Activated T-helper 17 cell treated with anti-CD3 and anti-CD28 coated beads, Interleukin-2, amount 50 U/mL, for 72 hours (primary cell): ENCODE measurements around the gene GAS6. TPM values are rescaled to one million over a fixed set of nuclear protein-coding genes. Genes with fewer than 3 reads are reported as not detected.
A peak's percentile ranks its signal among the peaks of the same experiment; 100 is the strongest.

ENCODE experiments used
- ATAC-seq: fragments of 150-1000 bp; cut with Tn5 transposase; replicated peaks from 2 replicates; pipeline ENCODE4 v1.10.0; 2021; ENCODE audit warnings: mild to moderate bottlenecking, moderate library complexity
- H3K27ac Mint-ChIP-seq: one replicate; pipeline ENCODE4 v1.8.0; 2022; ENCODE audit warnings: mixed read lengths
- H3K27me3 Mint-ChIP-seq: one replicate; pipeline ENCODE4 v1.8.0; 2022; ENCODE audit warnings: mixed read lengths
- H3K36me3 Mint-ChIP-seq: one replicate; pipeline ENCODE4 v1.8.0; 2022; ENCODE audit warnings: low read depth, mild to moderate bottlenecking, mixed read lengths
- H3K4me1 Mint-ChIP-seq: one replicate; pipeline ENCODE4 v1.8.0; 2022; ENCODE audit warnings: mixed read lengths
- H3K4me3 Mint-ChIP-seq: one replicate; pipeline ENCODE4 v1.8.0; 2022; ENCODE audit warnings: mild to moderate bottlenecking, mixed read lengths
- H3K9me3 Mint-ChIP-seq: one replicate; pipeline ENCODE4 v1.8.0; 2022; ENCODE audit warnings: mixed read lengths
- total RNA-seq, 2 donors: library from RNA; stranded (reverse); gene quantifications; one replicate each; pipeline ENCODE4 v1.2.3, GENCODE V29; 2022

The GAS6 gene
- total RNA-seq, 2 donors from 2014 or later: 0.56 to 0.58 TPM

DNA sequence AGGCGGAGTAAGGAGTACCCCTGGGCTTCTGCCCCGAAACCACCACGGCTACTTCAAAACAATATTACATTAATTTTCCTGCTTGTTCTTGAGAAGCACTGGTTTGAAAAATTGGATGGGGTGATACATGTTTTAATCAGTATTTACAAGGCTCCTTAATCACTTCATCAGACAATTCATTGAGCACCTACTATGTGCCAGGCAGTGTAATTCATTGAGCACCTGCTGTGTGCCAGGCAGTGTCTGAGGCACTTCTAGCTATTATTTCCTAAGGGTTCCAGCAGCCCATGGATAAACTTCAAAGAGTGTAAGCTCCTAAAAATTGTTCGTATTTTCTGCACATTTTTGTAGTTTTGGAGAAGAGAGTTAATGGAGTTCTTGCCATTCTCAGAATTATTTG is 1.6 kb upstream of the GAS6 start:
- peaks cover 6% of the 10 kb centered on the region for H3K36me3 Mint-ChIP-seq
- H3K27ac Mint-ChIP-seq: no peak overlapping the region
- peaks cover 41% of the 10 kb centered on the region for H3K27me3 Mint-ChIP-seq
- H3K4me1 Mint-ChIP-seq: peaks cover 7% of the 10 kb centered on the region
- no peak for ATAC-seq
- H3K4me3 Mint-ChIP-seq: no peak overlapping the region
- peaks cover 4% of the 10 kb centered on the region for H3K9me3 Mint-ChIP-seq

DNA sequence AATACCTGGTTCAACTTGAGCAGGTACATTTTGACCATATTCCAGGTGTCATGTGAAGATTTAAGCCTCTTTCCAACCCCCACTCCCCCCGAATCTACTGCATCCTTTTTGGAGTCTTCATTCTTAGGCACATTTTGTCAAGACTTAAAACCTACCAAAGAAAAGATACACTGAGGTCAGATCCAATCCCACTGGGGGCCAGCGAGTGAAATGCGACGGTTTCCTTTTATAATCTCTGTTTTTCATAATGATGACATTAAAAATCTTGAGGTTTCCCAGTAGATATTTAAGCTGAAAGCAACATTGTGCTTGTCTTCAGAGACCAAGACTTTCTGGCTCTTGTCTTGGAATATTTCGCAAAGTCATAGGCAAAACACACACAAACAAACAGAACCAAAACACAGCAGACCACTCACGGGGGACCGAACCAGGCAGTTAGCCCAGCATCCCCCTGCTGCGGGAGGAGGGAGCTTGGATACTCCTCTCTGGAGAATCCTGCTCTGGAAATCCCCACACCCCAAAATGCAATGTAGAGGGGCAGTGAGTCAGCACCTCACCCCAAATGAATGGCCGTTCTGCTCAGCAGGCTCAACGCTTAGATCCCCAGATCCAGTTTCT is 506 bp upstream of the GAS6 start:
- Mint-ChIP-seq H3K27me3 (peaks cover 38% of the 10 kb centered on the region), H3K4me3 (peak overlapping the region; percentile 60), H3K4me1 (peaks cover 9% of the 10 kb centered on the region), H3K9me3 (peaks cover 5% of the 10 kb centered on the region), H3K36me3 (peaks cover 6% of the 10 kb centered on the region), H3K27ac (no peak overlapping the region)
- no peak for ATAC-seq

DNA sequence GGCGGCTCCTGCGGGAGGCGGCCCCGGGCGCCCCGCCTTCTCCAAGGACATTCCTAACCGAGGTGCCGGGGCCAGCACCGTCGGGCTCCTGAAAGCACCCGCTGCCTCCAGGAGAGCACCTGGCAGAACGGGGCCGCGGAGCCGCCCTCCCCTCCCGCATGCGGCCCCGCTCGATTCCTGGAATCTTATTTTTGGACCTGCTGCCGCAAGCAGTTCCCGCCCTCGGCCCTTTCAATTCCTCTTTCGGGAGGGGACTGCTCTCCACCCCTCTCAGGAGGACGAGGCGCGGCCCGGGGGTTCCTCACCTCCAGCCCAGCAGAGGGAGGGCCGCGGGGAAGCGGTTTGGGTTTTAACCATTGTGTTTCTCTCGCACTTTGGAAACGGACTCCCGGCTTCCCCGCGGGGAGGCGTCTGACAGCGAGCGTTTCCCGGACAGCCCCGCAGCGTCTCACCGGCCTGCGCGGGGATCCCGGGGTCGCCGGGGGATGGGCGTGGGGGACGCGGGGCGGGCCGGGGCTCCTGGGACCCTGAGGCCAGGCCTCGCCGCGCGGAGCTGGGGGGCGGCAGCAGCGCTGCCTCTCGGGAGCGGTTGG is 849 bp downstream of the GAS6 start:
- Mint-ChIP-seq H3K4me3 (peak overlapping the region; percentile 65), H3K36me3 (peaks cover 6% of the 10 kb centered on the region)
- ATAC-seq: peak; percentile 26

DNA sequence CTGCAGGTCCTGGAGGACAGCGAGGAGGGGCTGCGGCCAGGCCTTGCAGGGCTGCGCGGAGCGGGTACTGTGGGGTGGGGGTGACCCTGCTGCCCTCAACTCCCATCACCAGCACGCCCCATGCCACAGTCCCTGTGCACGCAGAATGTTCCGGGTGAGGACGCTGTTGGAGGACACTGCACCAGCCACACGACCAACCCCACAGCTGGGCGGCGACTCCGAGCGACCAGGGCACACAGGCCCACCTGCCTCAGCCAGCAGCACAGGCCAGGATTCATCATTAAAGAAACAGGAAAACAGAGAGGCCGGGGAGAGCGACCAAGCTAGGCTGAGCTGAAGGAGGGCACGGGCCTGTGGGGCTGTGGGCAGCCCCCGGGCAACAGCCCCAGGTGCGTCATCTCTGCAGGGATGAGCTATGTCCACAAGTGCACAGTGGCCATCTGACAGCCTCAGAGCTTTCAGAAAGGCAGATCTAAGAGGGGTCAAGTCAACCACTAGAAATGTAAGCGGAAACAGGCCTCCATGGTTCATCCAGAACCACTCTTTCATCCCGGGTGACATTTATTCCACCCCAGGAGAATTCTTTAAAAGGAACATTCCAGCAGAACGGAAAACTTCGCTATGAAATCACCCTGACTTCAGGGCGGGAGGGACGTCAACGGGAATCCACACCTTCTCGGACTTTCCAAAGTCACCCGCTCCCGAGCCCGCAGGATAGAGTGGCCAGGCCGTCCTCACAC is 1.5 kb downstream of the GAS6 start:
- Mint-ChIP-seq H3K36me3 (peaks cover 6% of the 10 kb centered on the region), H3K4me3 (peak overlapping the region; percentile 65), H3K9me3 (peaks cover 7% of the 10 kb centered on the region), H3K4me1 (peaks cover 14% of the 10 kb centered on the region), H3K27me3 (peaks cover 27% of the 10 kb centered on the region), H3K27ac (no peak overlapping the region)
- no peak for ATAC-seq

More for the DNA sequence above, 849 bp downstream of the GAS6 start:
- Mint-ChIP-seq H3K27ac (no peak overlapping the region), H3K4me1 (peaks cover 14% of the 10 kb centered on the region), H3K27me3 (peaks cover 31% of the 10 kb centered on the region), H3K9me3 (peaks cover 9% of the 10 kb centered on the region)

GRCh38 chr13:113861433-113862030 is 2.3 kb downstream of the GAS6 start:
- Mint-ChIP-seq H3K27ac (no peak overlapping the region), H3K27me3 (peaks cover 27% of the 10 kb centered on the region), H3K36me3 (peaks cover 6% of the 10 kb centered on the region), H3K4me3 (no peak overlapping the region), H3K9me3 (peaks cover 7% of the 10 kb centered on the region), H3K4me1 (peaks cover 14% of the 10 kb centered on the region)
- no peak for ATAC-seq

GRCh38 chr13:113860665-113861432 is 3.0 kb downstream of the GAS6 start:
- Mint-ChIP-seq H3K36me3 (peaks cover 6% of the 10 kb centered on the region), H3K27me3 (peaks cover 23% of the 10 kb centered on the region), H3K9me3 (peaks cover 7% of the 10 kb centered on the region), H3K4me3 (no peak overlapping the region), H3K4me1 (peaks cover 14% of the 10 kb centered on the region), H3K27ac (no peak overlapping the region)
- ATAC-seq: no peak

DNA sequence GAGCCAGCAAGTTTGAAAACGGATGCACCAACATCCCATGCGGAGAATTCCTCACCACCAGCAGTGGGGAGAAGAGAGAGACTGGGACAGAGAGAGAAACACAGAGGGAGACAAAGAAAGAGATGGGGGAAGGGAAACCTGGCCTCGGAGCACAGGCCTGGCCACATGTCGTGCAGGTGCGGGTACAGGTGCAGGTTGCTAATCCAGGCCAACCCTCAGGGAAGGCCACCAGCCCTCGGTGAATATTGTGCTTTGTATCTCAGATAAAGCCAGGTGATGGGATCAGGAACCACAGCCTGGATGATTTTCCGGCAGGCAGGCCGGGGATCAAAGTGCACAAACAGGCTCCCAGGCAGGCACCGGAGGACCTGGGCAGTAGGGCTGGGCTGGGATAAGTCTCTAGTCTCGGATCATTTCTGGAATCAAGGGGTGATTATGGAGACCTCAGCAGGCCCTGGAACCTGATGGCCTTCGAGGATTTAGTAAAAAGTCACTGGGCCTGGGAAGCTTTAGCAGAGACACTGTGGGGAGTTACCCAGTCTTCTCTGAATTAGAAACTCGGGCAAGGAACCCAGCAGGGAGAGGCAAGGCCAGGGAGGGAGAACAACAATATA is 3.7 kb downstream of the GAS6 start:
- Mint-ChIP-seq H3K4me1 (peaks cover 14% of the 10 kb centered on the region), H3K9me3 (peaks cover 7% of the 10 kb centered on the region), H3K27me3 (peaks cover 16% of the 10 kb centered on the region)

DNA sequence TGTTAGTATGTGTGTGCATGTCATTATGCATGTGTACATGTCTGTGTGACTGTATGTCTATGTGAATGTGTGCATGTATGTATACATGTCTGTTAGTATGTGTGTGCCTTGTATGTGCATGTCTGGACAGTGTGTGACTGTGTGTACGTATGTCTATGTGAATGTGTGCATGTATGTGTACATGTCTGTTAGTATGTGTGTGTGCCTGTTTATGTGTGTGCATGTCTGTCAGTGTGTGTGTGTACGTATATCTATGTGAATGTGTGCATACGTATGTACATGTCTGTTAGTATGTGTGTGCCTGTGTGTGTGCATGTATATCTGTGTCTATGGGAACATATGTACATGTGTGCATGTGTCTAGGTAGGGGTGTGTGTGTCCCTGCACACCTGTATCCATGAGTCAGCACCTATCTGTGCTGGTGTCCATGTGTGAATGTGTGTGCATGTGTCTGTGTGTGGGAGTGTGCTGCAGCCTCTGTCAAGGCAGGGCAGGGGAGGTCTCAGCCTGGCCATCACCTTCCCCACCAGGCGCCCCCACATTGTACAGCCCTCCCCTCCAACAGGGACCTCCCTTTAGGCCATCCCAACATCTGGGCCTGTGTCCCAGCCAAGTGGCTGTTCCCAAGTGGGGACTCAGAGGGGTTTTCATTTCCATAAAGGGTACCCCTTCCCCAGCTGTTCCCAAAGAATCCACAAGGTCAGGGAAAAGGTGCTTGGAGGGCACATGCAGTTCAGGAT is 4.4 kb downstream of the GAS6 start:
- H3K4me1 Mint-ChIP-seq: peaks cover 15% of the 10 kb centered on the region
- H3K27ac Mint-ChIP-seq: no peak overlapping the region
- H3K4me3 Mint-ChIP-seq: no peak overlapping the region
- peaks cover 6% of the 10 kb centered on the region for H3K36me3 Mint-ChIP-seq
- peaks cover 7% of the 10 kb centered on the region for H3K9me3 Mint-ChIP-seq
- peaks cover 14% of the 10 kb centered on the region for H3K27me3 Mint-ChIP-seq
- ATAC-seq: no peak

More for the DNA sequence above, 3.7 kb downstream of the GAS6 start:
- no peak for ATAC-seq
- Mint-ChIP-seq H3K27ac (no peak overlapping the region), H3K36me3 (peaks cover 6% of the 10 kb centered on the region), H3K4me3 (no peak overlapping the region)

DNA sequence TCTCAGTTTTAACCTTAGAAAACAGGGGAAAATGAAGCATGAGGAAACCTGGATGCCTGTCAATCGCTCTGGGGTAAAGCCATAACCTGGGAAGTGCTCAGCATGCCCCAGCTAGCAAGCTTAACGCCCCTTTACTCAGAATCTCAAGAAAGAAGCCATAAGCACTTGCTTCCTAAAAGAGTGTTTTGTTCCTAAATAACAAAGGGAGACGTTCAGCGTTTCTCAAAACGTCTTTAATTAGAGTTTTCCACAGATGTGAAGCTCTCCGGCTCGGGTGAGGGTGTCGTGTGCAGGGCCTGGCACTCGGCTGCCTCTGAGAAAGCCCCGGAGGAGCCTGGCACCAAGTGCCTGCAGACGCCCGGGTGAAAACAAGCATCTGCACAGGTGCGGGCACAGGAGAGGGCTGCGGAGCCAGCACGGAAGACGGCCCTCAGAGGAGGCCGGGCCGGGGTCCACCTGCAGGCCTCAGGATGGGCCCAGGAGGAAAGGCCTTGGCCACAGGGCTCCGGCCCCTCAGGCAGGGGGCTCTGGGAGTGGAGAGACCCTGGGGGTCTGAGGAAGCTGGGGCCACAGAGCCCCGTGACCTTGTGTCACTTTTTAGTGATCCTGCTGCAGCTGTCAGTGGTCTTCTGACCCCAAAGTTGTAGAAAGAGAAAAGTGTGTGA is 6.2 kb downstream of the GAS6 start:
- peaks cover 11% of the 10 kb centered on the region for H3K27me3 Mint-ChIP-seq
- no peak for ATAC-seq
- no peak overlapping the region for H3K27ac Mint-ChIP-seq
- H3K36me3 Mint-ChIP-seq: peaks cover 6% of the 10 kb centered on the region
- peaks cover 7% of the 10 kb centered on the region for H3K9me3 Mint-ChIP-seq
- no peak overlapping the region for H3K4me3 Mint-ChIP-seq
- peaks cover 11% of the 10 kb centered on the region for H3K4me1 Mint-ChIP-seq

DNA sequence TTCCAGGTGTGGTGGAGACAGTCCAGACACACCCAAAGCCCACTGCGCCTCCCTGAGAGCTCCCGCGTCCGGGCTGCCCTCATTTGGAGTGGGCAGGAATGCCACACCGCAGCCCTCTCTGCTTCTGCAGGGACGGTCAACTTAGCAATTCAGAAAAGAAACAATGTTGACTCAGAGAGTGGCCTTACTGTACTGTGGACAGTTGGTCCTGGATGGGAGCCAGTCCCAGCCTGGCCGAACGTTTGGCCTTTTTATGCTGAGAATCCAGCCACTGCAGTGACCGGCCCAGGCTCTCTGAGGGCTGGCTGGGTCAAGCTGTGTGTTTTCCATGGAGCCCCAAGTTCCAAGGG is 7.2 kb downstream of the GAS6 start:
- Mint-ChIP-seq H3K4me1 (peaks cover 11% of the 10 kb centered on the region), H3K27ac (no peak overlapping the region), H3K4me3 (no peak overlapping the region), H3K9me3 (peaks cover 7% of the 10 kb centered on the region), H3K36me3 (no peaks in the 10 kb centered on the region), H3K27me3 (peaks cover 5% of the 10 kb centered on the region)
- no peak for ATAC-seq

GRCh38 chr13:113855931-113856715 is 7.8 kb downstream of the GAS6 start:
- ATAC-seq: no peak
- no peak overlapping the region for H3K4me3 Mint-ChIP-seq
- H3K4me1 Mint-ChIP-seq: peaks cover 11% of the 10 kb centered on the region
- H3K27me3 Mint-ChIP-seq: peaks cover 5% of the 10 kb centered on the region
- no peak overlapping the region for H3K27ac Mint-ChIP-seq
- H3K36me3 Mint-ChIP-seq: no peaks in the 10 kb centered on the region
- H3K9me3 Mint-ChIP-seq: peaks cover 7% of the 10 kb centered on the region

DNA sequence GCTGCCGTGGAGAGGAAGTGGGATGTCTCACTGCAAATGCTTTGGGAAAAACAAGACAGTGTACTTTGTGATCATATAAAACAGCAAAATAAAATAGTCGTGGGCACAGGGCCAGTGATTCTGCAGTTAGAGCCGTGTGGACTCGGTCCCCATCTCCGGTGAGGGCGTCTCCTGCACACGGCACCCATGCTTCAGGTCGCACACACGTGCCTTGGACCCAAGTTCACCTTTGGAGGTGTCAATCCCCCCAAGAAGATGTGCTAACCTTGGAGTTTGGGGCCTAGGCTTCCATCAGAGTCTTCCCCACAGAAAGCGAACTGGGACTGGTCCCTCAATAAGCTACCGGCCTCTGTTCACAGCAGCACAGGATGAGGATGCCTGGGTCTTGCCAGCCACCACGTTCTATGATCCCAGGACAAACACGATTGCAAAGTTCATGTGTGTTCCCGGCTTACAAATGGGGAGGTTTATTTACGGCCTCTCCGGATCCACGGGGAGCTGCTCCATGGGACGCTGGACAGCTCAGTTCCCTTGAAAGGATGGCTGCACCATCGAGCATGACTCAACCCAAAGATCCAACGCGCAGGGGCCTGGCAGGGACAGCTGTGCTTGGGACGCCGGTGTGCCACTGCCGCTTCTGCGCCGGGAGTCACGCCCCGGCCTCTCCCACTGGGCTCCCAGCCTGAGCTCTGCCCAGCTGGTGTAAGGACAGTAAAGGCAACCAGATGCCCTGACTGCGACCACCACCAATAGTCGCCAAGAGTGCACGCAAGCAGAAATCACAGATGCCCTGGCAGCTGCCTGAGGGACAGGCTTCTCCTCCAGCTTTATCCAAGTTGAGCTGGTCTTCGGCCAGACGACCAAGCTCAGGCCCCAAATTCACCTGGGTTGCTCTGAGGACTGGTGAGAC is 8.6 kb downstream of the GAS6 start:
- peaks cover 11% of the 10 kb centered on the region for H3K4me1 Mint-ChIP-seq
- H3K4me3 Mint-ChIP-seq: no peak overlapping the region
- H3K9me3 Mint-ChIP-seq: peaks cover 7% of the 10 kb centered on the region
- ATAC-seq: no peak
- H3K36me3 Mint-ChIP-seq: no peaks in the 10 kb centered on the region
- peaks cover 5% of the 10 kb centered on the region for H3K27me3 Mint-ChIP-seq
- H3K27ac Mint-ChIP-seq: no peak overlapping the region
